HG03039 (cell line): ENCODE data around the gene RNPEPL1.

Source experiments
- ATAC-seq: cut with Tn5 transposase; IDR thresholded peaks from one replicate; pipeline ENCODE4 v1.9.1; 2021; ENCODE audit warnings: mild to moderate bottlenecking, moderate library complexity; ENCODE audit not compliant: unreplicated experiment

RNPEPL1 gene

GRCh38 chr2:240576036-240576435, 7.8 kb downstream of the RNPEPL1 start:
- no peak for ATAC-seq

- ATAC-seq: no peak
Observed at GRCh38 chr2:240576436-240577205, 8.3 kb downstream of the RNPEPL1 start.

GRCh38 chr2:240577281-240578109, 9.2 kb downstream of the RNPEPL1 start:
- ATAC-seq: no peak

- no peak for ATAC-seq
Observed at GRCh38 chr2:240578110-240578450, 9.8 kb downstream of the RNPEPL1 start.

- no peak for ATAC-seq
Observed at GRCh38 chr2:240578488-240578887, 10.2 kb downstream of the RNPEPL1 start.

- ATAC-seq: no peak
Observed at GRCh38 chr2:240579071-240579762, 10.9 kb downstream of the RNPEPL1 start.

GRCh38 chr2:240579771-240580614, 11.7 kb downstream of the RNPEPL1 start:
- ATAC-seq: no peak

- ATAC-seq: no peak
Observed at GRCh38 chr2:240581811-240582210, 13.5 kb downstream of the RNPEPL1 start.

GRCh38 chr2:240582781-240583180, 14.5 kb downstream of the RNPEPL1 start:
- ATAC-seq: no peak

GRCh38 chr2:240583774-240584173, 15.5 kb downstream of the RNPEPL1 start:
- no peak for ATAC-seq

- peak; percentile 44 for ATAC-seq
Observed at GRCh38 chr2:240584486-240585031, 16.3 kb downstream of the RNPEPL1 start.

- ATAC-seq: peak; percentile 12
Observed at GRCh38 chr2:240585101-240585500, 16.8 kb downstream of the RNPEPL1 start.

GRCh38 chr2:240585681-240586197, 17.5 kb downstream of the RNPEPL1 start:
- ATAC-seq: no peak

- ATAC-seq: peak; percentile 51
Observed at GRCh38 chr2:240586198-240586918, 18.1 kb downstream of the RNPEPL1 start, which contains the start of gene CAPN10. Gene CAPN10, plus strand, starts transcription at chr2:240586734. Its CDS starts 178 bp downstream, at chr2:240586912.

- peak; percentile 3 for ATAC-seq
Observed at GRCh38 chr2:240586919-240587800, 18.9 kb downstream of the RNPEPL1 start.

GRCh38 chr2:240588006-240588655, 19.8 kb downstream of the RNPEPL1 start:
- ATAC-seq: no peak

GRCh38 chr2:240588669-240589068, 20.4 kb downstream of the RNPEPL1 start:
- ATAC-seq: no peak

GRCh38 chr2:240589375-240589774, 21.1 kb downstream of the RNPEPL1 start:
- ATAC-seq: no peak
